Trophoblast cell (in vitro differentiated cells and primary cell): ENCODE results near the gene TENM4.

Source experiments
- DNase-seq, 2 donors: peaks; one replicate each; pipeline ENCODE4 v3.0.0-alpha.2; 2016
- H2AFZ ChIP-seq: 2 replicates; pipeline ENCODE4 v1.6.1; 2013; ENCODE audit warnings: low read length, moderate library complexity, mild to moderate bottlenecking; ENCODE audit not compliant: insufficient read depth, poor library complexity
- H2AK5ac ChIP-seq: 2 replicates; pipeline ENCODE4 v1.6.1; 2013; ENCODE audit warnings: mild to moderate bottlenecking, low read length
- H2BK120ac ChIP-seq: 2 replicates; pipeline ENCODE4 v1.6.1; 2013; ENCODE audit warnings: low read length, mild to moderate bottlenecking, moderate library complexity; ENCODE audit not compliant: insufficient read depth, poor library complexity
- H2BK12ac ChIP-seq: 2 replicates; pipeline ENCODE4 v1.6.1; 2013; ENCODE audit warnings: mild to moderate bottlenecking, low read length, moderate library complexity
- H2BK5ac ChIP-seq: 2 replicates; pipeline ENCODE4 v1.6.1; 2013; ENCODE audit warnings: low read length, low read depth, moderate library complexity, mild to moderate bottlenecking; ENCODE audit not compliant: poor library complexity
- H3K14ac ChIP-seq: 2 replicates; pipeline ENCODE4 v1.6.1; 2013; ENCODE audit warnings: mild to moderate bottlenecking, low read length
- H3K18ac ChIP-seq: 2 replicates; pipeline ENCODE4 v1.6.1; 2013; ENCODE audit warnings: mild to moderate bottlenecking, low read length
- H3K23ac ChIP-seq: 2 replicates; pipeline ENCODE4 v1.6.1; 2013; ENCODE audit warnings: low read length
- H3K27ac ChIP-seq: 2 replicates; pipeline ENCODE4 v1.5.1; 2013; ENCODE audit warnings: low read depth, mild to moderate bottlenecking, inconsistent platforms, low read length, moderate library complexity
- H3K27me3 ChIP-seq: 2 replicates; pipeline ENCODE4 v1.6.1; 2013; ENCODE audit warnings: inconsistent platforms, mild to moderate bottlenecking, low read length, moderate library complexity; ENCODE audit not compliant: insufficient read depth
- H3K36me3 ChIP-seq, 2 experiments: 1 replicate in 1 of 2; 2 replicates in 1 of 2; pipeline ENCODE4 v1.6.1; 2013; ENCODE audit warnings: low read length in 2 of 2, mild to moderate bottlenecking in 2 of 2, moderate library complexity in 1 of 2; ENCODE audit not compliant: insufficient read depth in 2 of 2, control insufficient read depth in 1 of 2
- H3K4ac ChIP-seq: 2 replicates; pipeline ENCODE4 v1.6.1; 2013; ENCODE audit warnings: low read depth, mild to moderate bottlenecking, low read length, moderate library complexity
- H3K4me1 ChIP-seq, 2 experiments: 1 replicate in 1 of 2; 2 replicates in 1 of 2; pipeline ENCODE4 v1.6.1; 2013; ENCODE audit warnings: low read length in 2 of 2, mild to moderate bottlenecking in 2 of 2, moderate library complexity in 1 of 2; ENCODE audit not compliant: insufficient read depth in 2 of 2, control insufficient read depth in 1 of 2
- H3K4me2 ChIP-seq: 2 replicates; pipeline ENCODE4 v1.6.1; 2013; ENCODE audit warnings: inconsistent platforms, mild to moderate bottlenecking, low read length, moderate library complexity
- H3K4me3 ChIP-seq: 2 replicates; pipeline ENCODE4 v1.5.1; 2013; ENCODE audit warnings: mild to moderate bottlenecking, low read depth, low read length, inconsistent platforms
- H3K79me1 ChIP-seq: one replicate; pipeline ENCODE4 v1.6.1; 2013; ENCODE audit warnings: low read length
- H3K79me2 ChIP-seq: 2 replicates; pipeline ENCODE4 v1.6.1; 2013; ENCODE audit warnings: low read length, mild to moderate bottlenecking; ENCODE audit not compliant: control insufficient read depth, insufficient read depth, poor library complexity
- H3K9ac ChIP-seq: 2 replicates; pipeline ENCODE4 v1.6.1; 2013; ENCODE audit warnings: mild to moderate bottlenecking, low read length
- H3K9me3 ChIP-seq: 2 replicates; pipeline ENCODE4 v1.6.1; 2013; ENCODE audit warnings: low read depth, mild to moderate bottlenecking, control low read depth, inconsistent platforms, low read length; ENCODE audit not compliant: insufficient read depth
- H4K12ac ChIP-seq: 2 replicates; pipeline ENCODE4 v1.6.1; 2013; ENCODE audit warnings: low read depth, mild to moderate bottlenecking, low read length, moderate library complexity
- H4K8ac ChIP-seq: 2 replicates; pipeline ENCODE4 v1.6.1; 2013; ENCODE audit warnings: low read depth, mild to moderate bottlenecking, low read length, moderate library complexity
- H4K91ac ChIP-seq: one replicate; pipeline ENCODE4 v1.6.1; 2013; ENCODE audit warnings: low read depth, mild to moderate bottlenecking, low read length, moderate library complexity
- WGBS: extraction: QIAGEN DNeasy Blood & Tissue Kit; methylation state at CpG from one replicate; pipeline ENCODE4 v1.1.7; 2013; ENCODE audit warnings: missing lambda C conversion rate; ENCODE audit not compliant: insufficient read length, insufficient coverage; ENCODE audit errors: extremely low coverage; 5-methylcytosine and 5-hydroxymethylcytosine counted together

The TENM4 gene

GRCh38 chr11:79198203-79198897 lies 242.5 kb downstream of the TENM4 start:
- H2BK120ac ChIP-seq, result no peak overlapping the region

GRCh38 chr11:79196950-79197349 lies 243.9 kb downstream of the TENM4 start:
- Histone ChIP-seq H2AK5ac (no peak overlapping the region), H3K4me2 (no peak overlapping the region), H4K8ac (no peak overlapping the region), H3K4me1 (peaks cover 0 to 2% of the 10 kb centered on the region in 2 experiments), H3K79me1 (no peaks in the 10 kb centered on the region), H3K27ac (no peak overlapping the region), H3K23ac (no peak overlapping the region), H3K4ac (no peak overlapping the region), H2AFZ (no peak overlapping the region), H3K18ac (no peak overlapping the region), H3K27me3 (no peaks in the 10 kb centered on the region), H3K14ac (no peak overlapping the region), H2BK120ac (no peak overlapping the region), H4K91ac (no peak overlapping the region), H3K4me3 (no peak overlapping the region), H2BK5ac (no peak overlapping the region), H3K9me3 (peaks cover 2% of the 10 kb centered on the region), H3K9ac (no peak overlapping the region), H3K36me3 (no peaks in the 10 kb centered on the region), H2BK12ac (no peak overlapping the region), H3K79me2 (no peaks in the 10 kb centered on the region), H4K12ac (no peak overlapping the region)
- DNase-seq, result no peak
- no CpG with 5 or more reads among the region's 4 CpGs for WGBS

More at GRCh38 chr11:79198203-79198897, 242.5 kb downstream of the TENM4 start:
- H4K91ac ChIP-seq, result no peak overlapping the region
- H3K9me3 ChIP-seq, result peaks cover 2% of the 10 kb centered on the region
- H3K9ac ChIP-seq, result no peak overlapping the region
- peaks cover 0 to 2% of the 10 kb centered on the region in 2 experiments for H3K4me1 ChIP-seq
- H2BK12ac ChIP-seq, result no peak overlapping the region
- H3K18ac ChIP-seq, result no peak overlapping the region
- no peak overlapping the region for H4K8ac ChIP-seq
- H3K36me3 ChIP-seq, result no peaks in the 10 kb centered on the region
- no peak overlapping the region for H2BK5ac ChIP-seq
- DNase-seq, result no peak
- no peak overlapping the region for H4K12ac ChIP-seq
- H3K14ac ChIP-seq, result no peak overlapping the region
- H2AFZ ChIP-seq, result no peak overlapping the region
- H3K27me3 ChIP-seq, result no peaks in the 10 kb centered on the region
- no peak overlapping the region for H3K27ac ChIP-seq
- H3K4me3 ChIP-seq, result no peak overlapping the region
- no peak overlapping the region for H2AK5ac ChIP-seq
- no CpG with 5 or more reads among the region's 7 CpGs for WGBS
- no peaks in the 10 kb centered on the region for H3K79me2 ChIP-seq
- no peak overlapping the region for H3K23ac ChIP-seq
- H3K4me2 ChIP-seq, result no peak overlapping the region
- no peak overlapping the region for H3K4ac ChIP-seq
- no peaks in the 10 kb centered on the region for H3K79me1 ChIP-seq

- no peak overlapping the region for H3K23ac ChIP-seq
- H3K27ac ChIP-seq, result no peak overlapping the region
- H3K27me3 ChIP-seq, result no peaks in the 10 kb centered on the region
- no peak overlapping the region for H3K14ac ChIP-seq
- H3K79me1 ChIP-seq, result no peaks in the 10 kb centered on the region
- H4K12ac ChIP-seq, result no peak overlapping the region
- no CpG with 5 or more reads among the region's 4 CpGs for WGBS
- H3K18ac ChIP-seq, result no peak overlapping the region
- H2BK120ac ChIP-seq, result no peak overlapping the region
- peaks cover 2% of the 10 kb centered on the region for H3K9me3 ChIP-seq
- H3K36me3 ChIP-seq, result no peaks in the 10 kb centered on the region
- no peaks in the 10 kb centered on the region for H3K79me2 ChIP-seq
- H3K4me1 ChIP-seq, result no peaks in the 10 kb centered on the region
- H2BK5ac ChIP-seq, result no peak overlapping the region
- H3K4ac ChIP-seq, result no peak overlapping the region
- DNase-seq, result no peak
- no peak overlapping the region for H3K4me3 ChIP-seq
- no peak overlapping the region for H2AFZ ChIP-seq
- H4K91ac ChIP-seq, result no peak overlapping the region
- no peak overlapping the region for H3K4me2 ChIP-seq
- H3K9ac ChIP-seq, result no peak overlapping the region
- H2BK12ac ChIP-seq, result no peak overlapping the region
- H4K8ac ChIP-seq, result no peak overlapping the region
- no peak overlapping the region for H2AK5ac ChIP-seq
Measured at GRCh38 chr11:79195209-79195608, 245.6 kb downstream of the TENM4 start.

- no peak overlapping the region for H3K14ac ChIP-seq
- no CpG with 5 or more reads among the region's 7 CpGs for WGBS
- no peak for DNase-seq
- H3K9me3 ChIP-seq, result no peaks in the 10 kb centered on the region
- H3K27me3 ChIP-seq, result no peaks in the 10 kb centered on the region
- no peak overlapping the region for H3K4me3 ChIP-seq
- no peaks in the 10 kb centered on the region for H3K79me1 ChIP-seq
- H4K8ac ChIP-seq, result no peak overlapping the region
- no peak overlapping the region for H3K4ac ChIP-seq
- H3K79me2 ChIP-seq, result no peaks in the 10 kb centered on the region
- H3K4me1 ChIP-seq, result no peaks in the 10 kb centered on the region
- H3K9ac ChIP-seq, result no peak overlapping the region
- H3K36me3 ChIP-seq, result no peaks in the 10 kb centered on the region
- H3K4me2 ChIP-seq, result no peak overlapping the region
- no peak overlapping the region for H3K23ac ChIP-seq
- H2AK5ac ChIP-seq, result no peak overlapping the region
- H4K91ac ChIP-seq, result no peak overlapping the region
- H2BK12ac ChIP-seq, result no peak overlapping the region
- H2BK5ac ChIP-seq, result no peak overlapping the region
- no peak overlapping the region for H2AFZ ChIP-seq
- no peak overlapping the region for H2BK120ac ChIP-seq
- H4K12ac ChIP-seq, result no peak overlapping the region
- no peak overlapping the region for H3K27ac ChIP-seq
- H3K18ac ChIP-seq, result no peak overlapping the region
Measured at GRCh38 chr11:79193663-79194310, 247.0 kb downstream of the TENM4 start.
